GM19043 (cell line): ENCODE results near the gene DLG3.
"Not testable (repeated sequence)": the region's sequence is repeated elsewhere in the genome, so short reads cannot be mapped to it uniquely, and the experiment has no call there.

Experiments
- ATAC-seq: cut with Tn5 transposase; IDR thresholded peaks from one replicate; pipeline ENCODE4 v1.9.1; 2021; ENCODE audit warnings: low read depth; ENCODE audit not compliant: unreplicated experiment

DLG3 gene

DNA sequence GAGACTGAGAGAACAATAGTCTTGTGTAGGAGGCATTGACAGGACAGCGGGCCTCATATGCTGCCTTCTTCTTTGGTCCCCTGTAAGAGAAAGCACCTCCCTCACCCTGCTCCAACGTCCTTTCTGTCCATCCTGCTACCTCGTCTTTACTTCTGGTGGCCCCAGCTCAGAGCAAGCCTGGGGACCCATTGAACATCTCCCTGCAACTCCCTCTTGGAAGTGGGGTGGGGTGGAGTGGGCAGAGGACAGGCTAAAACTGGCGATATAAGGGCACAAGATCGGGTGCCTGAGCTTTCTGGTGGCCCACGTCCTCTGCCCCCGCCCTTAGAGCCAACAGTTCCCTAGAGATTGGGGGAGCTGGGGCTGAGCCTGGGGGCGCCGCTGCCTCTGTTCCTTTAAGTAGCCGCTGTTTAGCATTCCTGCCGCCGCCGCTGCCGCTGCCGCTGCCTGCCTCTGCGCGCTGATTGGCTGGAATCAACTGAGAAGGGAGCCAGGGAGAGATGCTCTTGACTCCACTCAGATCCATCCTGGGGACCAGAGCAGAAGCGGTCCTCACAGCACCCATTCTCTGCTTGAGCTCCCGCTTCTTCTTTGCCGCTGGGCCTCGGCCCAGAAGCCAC, at the start of gene DLG3:
TSS of gene DLG3 (plus strand) at position 510 of the 620 bp plus-strand sequence. CDS start 367 bp downstream, outside the sequence.
- no peak for ATAC-seq

DNA sequence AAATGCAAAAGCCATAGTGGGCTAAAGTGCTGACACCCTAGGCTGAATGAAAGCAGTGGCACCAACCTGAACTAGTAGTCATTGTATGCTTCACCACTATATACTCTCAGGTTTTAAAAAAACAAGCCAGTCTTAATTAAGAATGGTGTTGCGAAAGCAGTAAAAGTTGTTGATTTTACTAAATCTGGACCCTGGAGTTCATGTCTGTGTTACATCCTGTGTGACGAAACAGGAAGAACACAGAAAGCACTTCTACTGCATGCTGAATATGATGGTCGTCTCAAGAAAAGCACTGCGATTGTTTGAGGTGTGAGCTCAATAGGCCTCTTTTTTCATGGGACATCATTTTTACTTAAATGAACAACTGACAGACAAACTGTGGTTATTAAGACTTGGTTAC, 45.7 kb upstream of the DLG3 start:
- ATAC-seq: no peak

GRCh38 chrX:70400181-70400580, 44.5 kb upstream of the DLG3 start:
- ATAC-seq: not testable (repeated sequence)

DNA sequence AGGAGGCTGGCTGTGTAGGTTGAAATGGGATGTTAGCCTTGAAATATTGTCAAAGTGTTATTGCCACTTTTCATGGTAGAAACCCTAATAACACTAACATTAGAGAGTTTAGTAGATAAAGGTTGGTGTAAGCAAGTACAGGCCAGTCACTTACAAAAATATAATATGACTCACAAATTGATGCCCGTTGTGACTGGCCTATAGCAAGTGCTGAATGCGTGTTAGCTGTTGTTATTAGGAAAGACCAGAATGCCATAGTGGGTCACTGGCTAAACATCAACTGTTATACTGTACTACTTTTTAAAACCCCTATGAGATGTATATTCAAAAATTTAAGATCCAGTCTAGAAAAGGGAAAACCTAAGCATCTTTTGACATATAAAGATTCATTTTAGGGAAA, 41.9 kb upstream of the DLG3 start:
- ATAC-seq: no peak

GRCh38 chrX:70405003-70405402, 39.6 kb upstream of the DLG3 start:
- ATAC-seq: no peak

DNA sequence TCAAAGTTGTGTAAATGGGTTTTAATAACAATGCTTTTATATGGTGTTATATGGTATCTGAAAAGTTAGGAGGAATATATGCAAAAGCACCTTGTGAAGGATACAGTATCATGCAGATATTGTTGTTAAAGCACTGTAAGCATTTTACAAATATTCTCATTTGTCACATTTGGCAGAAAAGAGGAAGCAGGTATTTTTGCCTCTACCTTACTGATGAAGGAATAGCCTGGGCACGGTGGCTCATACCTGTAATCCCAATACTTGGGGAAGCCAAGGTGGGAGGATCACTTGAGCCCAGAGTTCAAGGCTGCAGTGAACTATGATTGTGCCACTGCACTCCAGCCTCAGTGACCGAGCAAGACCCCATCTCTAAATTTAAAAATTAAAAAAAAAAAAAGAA, 33.7 kb upstream of the DLG3 start:
- no peak for ATAC-seq

- ATAC-seq: no peak
These were observed 33.2 kb upstream of the DLG3 start for GRCh38 chrX:70411475-70411874.

DNA sequence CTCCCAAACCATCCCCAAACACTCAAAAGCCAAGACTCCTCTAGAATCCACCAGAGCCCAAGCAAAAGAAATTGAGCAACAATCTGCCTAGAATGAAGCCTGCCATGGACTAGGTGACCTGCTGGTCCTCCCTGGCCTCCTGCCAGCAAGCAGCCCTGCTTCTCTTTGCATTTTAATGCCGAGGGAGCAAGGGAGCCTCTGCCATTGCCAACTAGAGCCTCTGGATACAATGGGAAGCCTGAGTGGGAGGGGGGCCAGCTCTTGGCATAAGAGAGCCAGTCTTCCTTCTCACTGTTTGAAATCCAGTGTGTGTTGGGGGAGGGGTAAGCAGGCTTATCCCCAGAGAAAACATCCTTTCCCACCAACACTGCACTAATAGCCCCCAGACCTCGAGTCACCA, 23.0 kb upstream of the DLG3 start:
- ATAC-seq: no peak

DNA sequence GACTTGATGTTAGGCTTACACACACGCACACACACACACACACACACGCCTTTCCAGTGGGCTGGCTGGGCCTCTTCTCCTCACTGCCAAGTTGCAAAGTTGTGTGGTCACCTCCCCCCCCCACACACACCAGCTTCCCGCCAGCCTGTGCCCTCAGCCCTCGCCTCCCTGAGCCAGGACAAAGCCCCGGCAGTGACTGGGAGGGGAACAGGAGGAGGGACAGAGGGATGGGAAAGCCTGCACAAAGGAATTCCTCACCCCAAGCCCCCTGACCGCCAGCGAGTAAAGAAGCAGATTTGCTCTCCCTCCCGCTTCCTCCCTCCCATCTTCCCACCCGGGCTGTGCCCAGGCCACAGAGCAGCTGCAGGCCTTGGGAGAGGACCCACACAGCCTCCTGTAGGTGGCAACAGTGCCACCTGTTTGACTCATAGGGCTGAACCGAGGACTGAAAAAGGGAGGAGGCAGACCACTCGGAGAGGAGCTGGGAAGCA, 21.7 kb upstream of the DLG3 start, which contains the start of gene GDPD2:
TSS of gene GDPD2 (plus strand) at position 464 of the 491 bp plus-strand sequence. CDS start 1,671 bp downstream, outside the sequence.
- no peak for ATAC-seq

GRCh38 chrX:70423936-70424675, 20.5 kb upstream of the DLG3 start:
- ATAC-seq: no peak

GRCh38 chrX:70424801-70425200, 19.8 kb upstream of the DLG3 start:
- no peak for ATAC-seq

GRCh38 chrX:70426286-70427278, 18.1 kb upstream of the DLG3 start:
- no peak for ATAC-seq

DNA sequence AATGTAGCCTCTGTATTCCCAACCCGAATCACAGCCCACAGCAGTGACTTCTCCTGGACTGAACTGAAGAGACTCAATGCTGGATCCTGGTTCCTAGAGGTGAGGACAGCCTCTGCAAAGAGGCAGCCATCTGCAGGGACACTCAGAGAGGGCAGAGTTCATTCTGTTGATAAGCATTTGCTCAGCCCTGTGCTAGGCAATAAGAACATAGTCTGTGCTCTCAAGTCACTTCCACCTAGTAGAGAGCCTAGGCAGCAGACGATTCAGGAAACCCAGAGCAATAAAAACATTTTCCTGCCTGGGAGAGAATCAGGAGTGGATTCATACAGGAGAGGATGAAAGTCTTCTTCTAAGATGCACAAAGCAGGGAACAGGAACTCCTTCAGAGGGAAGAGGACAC, 17.3 kb upstream of the DLG3 start:
- no peak for ATAC-seq

- no peak for ATAC-seq
These were observed 14.9 kb upstream of the DLG3 start for GRCh38 chrX:70429759-70430158.

DNA sequence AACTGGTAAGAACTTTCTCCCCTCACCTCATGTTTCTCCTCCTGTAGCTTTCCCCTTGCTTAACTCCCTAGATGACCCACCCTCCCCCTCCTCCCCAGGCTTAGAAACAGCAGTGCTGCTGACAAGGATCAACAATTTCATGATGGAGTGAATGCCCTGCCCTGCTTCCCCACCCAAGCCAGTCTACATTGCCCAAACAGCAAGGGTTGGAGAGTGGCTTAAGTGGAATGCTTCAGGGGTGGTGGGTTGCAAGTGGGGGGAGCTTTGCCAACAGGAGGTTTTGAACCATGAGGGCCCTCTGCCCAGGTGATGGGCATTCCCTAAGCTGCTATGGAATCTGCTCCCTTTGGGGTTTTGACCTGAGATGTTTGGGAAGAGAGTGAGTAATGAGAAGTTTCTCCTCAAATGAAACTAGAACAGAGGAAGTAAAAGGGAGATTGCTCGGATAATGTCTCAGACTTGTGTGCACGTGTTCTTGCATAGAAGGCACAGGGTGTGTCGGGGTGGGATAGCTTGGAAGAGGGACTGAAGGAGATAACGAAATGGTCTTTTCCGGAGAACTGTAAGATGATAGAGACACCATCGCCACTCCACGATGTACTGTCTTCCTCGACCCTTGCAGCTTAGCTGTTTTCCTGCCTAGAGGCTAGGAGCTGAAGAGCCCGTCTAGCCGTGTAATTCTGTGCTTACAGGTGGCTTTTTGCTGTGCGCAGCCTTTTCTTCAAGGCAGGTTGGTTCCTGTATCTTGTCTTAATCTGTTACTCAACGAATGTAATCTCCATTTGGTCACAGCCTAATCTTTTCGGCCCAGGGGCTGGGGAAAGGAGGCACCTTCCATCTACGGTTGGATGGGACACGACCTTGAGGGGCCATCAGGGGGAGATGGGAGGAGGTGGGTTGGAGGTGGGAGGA, 11.4 kb upstream of the DLG3 start:
- ATAC-seq: no peak

GRCh38 chrX:70433848-70434351, 10.7 kb upstream of the DLG3 start:
- peak; percentile 62 for ATAC-seq

DNA sequence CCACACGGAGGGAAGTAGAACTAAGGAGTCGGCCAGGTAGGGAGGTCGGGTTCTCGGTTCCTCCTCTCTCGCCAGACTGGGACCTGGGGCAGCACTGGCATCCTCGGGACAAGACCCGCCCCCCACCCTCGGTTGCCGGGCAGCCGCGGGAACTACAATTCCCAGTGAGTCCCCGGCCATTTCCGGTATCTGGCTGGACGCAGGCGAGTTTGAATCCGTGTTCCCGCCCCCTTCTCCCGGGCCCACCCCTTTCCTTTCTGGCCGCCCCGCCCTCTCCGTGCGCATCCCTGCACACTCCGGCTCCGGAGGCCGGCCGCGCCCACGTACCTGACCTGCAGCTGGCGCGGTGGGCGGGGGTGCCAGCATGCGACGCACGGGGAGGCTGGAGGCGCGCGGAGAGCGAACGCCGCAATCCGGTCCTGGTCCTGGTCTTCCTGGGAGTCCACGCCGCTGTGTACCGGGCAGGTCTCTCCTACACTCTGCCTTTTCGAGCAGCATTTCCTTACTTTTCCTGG, 10.2 kb upstream of the DLG3 start:
- ATAC-seq: peak; percentile 51

DNA sequence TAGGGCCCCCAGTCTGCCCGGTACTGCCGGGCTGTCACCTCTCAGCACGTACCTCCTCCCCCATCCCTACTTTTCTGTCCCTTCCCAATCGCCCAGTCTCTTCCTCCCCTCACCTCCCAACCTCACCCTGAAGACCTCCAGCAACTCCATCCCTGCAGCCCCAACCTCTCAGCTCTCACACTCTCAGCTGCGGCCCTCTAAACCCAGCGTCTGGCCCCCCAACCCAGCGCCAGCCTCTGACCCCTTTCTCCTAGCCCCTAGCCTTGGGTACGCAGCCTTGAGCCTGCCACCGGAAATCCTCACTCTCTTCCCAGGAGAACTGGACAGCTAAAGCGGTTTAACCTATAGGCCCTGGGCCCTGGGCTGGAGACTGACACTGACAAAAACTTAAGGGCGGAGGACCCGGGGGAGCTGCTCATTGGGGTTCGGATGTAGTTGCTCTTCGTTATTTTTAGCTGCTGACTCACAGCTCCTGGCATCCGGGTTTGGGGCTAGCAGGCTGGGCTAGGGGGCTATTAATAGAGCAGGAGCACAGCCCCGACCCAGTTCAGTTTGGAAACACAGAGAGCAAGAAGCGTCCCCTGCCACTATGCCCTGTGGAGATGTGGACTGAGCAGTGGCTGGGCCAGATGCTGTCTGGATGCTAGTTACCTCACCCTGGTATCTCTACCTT, 9.6 kb upstream of the DLG3 start:
- ATAC-seq: no peak

GRCh38 chrX:70436343-70436742, 8.3 kb upstream of the DLG3 start:
- ATAC-seq: no peak
